Islet precursor cell (in vitro differentiated cells): ENCODE measurements around the gene CDKN2A.
A peak's percentile ranks its signal among the peaks of the same experiment; 100 is the strongest.

Experiments used
- DNase-seq: peaks from one replicate; pipeline ENCODE4 v3.0.0-alpha.2; 2018

The CDKN2A gene

DNA sequence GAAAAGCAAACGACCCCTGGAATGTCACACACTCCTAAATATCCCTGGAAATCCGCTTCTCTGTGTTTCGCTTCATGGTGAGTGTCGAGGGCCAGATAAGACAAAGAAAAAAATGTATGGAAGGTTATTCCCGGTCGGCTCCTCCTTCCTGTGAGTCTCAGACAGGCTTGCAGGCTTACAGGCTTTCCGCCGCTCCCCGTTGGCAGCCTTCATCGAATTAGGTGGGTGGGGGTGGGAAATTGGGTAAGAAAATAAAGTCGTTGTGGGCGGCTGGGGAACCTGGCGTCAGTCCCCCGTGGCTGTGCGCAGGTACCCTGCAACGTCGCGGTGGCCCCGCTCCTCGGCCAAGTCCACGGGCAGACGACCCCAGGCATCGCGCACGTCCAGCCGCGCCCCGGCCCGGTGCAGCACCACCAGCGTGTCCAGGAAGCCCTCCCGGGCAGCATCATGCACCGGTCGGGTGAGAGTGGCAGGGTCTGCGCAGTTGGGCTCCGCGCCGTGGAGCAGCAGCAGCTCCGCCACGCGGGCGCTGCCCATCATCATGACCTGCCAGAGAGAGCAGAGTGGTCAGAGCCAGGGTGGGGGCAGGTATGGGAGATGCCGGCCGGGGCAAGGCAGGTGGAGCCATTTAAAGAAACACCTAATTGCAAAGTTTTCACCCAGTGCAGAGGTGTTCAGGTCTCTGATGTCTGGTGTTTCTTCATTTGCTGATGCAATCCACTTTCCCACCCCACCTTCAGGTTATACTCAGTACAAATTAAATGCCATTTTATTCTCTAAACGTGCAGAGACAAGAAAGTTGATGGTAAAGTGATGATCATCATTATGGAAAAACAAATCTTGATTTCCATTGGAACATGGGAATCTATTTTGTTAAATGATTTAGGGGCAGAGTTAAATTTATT lies 11.8 kb upstream of the CDKN2A start:
- DNase-seq = peak; percentile 67

- peak; percentile 67 for DNase-seq
Measured at GRCh38 chr9:22005021-22005701, 11.0 kb upstream of the CDKN2A start.

DNA sequence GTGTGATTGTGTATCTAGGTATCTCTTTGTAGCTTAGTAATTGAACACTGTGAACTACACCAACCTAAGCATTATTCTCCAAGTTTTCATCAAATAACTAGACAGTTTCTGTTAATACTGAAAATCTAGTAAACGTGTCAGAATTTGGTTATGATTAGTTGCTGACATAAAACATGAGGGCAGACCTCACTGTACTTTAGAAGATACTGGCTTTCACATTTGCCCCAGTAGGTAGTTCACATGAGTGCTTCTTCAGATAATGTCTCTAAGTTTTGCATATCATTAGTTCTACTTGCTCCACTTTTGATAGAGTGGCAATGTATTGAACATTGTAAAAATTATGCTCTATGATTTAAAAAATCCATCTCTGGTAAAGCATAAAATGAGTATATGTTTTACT lies 7.8 kb upstream of the CDKN2A start:
- DNase-seq = no peak

DNA sequence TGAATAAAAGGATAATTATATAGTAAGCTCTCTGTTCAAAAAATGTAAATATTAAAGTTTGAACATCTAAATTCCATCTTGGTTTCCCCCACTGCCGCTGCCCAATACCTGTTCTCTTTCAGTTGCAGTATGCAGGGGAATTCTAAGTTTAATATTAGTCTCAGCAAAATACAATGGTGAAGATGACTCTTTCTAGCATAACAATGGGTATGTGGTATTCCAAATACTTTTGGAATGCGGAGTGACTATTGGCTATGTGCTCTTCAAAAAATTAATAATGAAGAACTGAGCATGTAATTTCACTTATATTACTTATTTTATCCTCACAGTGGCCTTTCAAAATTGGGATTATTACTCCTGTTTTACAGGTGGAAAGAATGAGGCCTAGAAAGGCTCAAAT lies 3.8 kb upstream of the CDKN2A start:
- no peak for DNase-seq

DNA sequence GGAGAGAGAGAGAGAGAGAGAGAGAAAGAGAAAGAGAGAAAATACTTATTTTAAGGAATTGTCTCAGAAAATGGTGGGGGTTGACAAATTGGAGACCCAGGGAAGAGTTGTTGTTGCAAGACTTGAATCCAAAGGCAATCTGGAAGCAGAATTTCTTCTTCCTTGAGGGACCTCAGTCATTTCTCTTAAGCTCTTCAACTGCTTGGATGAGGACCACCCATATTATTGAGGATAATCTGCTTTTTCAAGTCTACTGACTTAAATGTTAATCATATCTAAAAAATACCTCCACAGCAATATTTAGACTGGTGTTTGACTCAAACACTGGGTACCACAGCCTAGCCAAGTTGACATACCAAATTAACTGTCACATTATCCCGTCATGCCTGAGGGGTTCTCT lies 3.3 kb upstream of the CDKN2A start:
- no peak for DNase-seq

GRCh38 chr9:21996858-21997257 lies 2.7 kb upstream of the CDKN2A start:
- no peak for DNase-seq

DNA sequence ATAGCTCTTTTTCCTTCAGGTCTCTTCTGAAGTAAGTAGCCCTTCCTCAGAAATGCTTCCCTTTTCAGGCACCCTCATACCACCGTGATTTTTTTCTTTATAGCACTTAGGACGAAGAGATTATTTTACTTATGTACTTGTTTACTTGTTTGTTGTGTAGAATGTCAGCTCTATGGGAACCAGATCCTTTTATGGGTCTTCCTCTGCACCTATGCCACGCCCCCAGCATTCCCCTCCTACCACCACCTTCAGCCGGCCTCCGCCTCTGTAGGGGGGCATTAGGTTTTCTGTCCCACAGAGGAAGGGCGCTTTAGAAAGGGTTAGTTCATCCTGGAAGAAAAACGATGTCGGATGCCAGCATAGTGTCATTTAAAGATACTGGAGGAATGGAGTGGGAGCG lies 2.2 kb upstream of the CDKN2A start:
- DNase-seq = no peak

GRCh38 chr9:21995666-21996398 lies 1.6 kb upstream of the CDKN2A start:
- DNase-seq = peak; percentile 80

- DNase-seq = peak; percentile 85
Measured at GRCh38 chr9:21995006-21995665, 944 bp upstream of the CDKN2A start.

GRCh38 chr9:21994556-21995005 lies 389 bp upstream of the CDKN2A start, which contains the start of gene CDKN2B-AS1:
CDKN2B-AS1 (plus strand) TSS chr9:21994791.
- DNase-seq = peak; percentile 86

DNA sequence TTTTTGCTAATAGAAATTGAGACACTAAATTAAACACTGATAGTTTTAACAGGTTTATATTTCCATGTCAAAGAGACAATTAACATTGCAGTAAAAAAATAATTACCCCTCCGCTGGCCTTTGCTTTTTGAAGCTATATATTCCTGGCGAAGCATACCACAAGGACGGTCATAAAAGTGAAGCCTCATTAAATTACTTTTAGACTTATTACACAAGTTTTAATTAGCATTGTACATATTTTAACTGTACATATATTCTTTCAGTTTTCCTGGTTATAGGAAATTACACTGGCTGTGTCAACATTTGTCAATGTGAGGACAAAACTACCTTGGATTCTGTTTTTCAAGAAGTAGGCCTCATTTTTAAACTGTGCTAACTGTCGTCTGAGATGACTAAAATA lies 1.2 kb downstream of the CDKN2A start:
- no peak for DNase-seq

GRCh38 chr9:21991072-21991959 lies 2.9 kb downstream of the CDKN2A start:
- DNase-seq = no peak

- DNase-seq = no peak
Measured at GRCh38 chr9:21989440-21990189, 4.6 kb downstream of the CDKN2A start.

- no peak for DNase-seq
Measured at GRCh38 chr9:21988056-21988990, 5.9 kb downstream of the CDKN2A start.

GRCh38 chr9:21985964-21986667 lies 8.1 kb downstream of the CDKN2A start:
- no peak for DNase-seq

- DNase-seq = no peak
Measured at GRCh38 chr9:21984101-21984500, 10.1 kb downstream of the CDKN2A start.

DNA sequence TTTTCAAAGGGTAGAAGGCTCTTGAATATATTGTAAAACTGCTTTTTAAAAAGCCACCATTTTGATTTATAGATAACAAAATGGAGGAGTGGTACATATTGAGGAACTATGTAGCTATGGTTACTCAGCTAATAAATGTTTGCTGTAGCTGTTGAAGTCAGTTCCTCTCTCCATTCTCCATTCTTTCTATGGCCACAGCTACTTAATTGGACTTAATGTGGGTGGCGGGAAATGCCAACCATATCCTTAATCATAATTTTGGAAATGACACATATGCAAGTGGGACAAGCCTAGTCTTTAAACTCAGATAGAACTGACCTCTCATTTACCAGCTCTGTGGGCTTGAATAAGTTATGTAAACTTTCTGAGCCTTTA lies 10.6 kb downstream of the CDKN2A start:
- no peak for DNase-seq

DNA sequence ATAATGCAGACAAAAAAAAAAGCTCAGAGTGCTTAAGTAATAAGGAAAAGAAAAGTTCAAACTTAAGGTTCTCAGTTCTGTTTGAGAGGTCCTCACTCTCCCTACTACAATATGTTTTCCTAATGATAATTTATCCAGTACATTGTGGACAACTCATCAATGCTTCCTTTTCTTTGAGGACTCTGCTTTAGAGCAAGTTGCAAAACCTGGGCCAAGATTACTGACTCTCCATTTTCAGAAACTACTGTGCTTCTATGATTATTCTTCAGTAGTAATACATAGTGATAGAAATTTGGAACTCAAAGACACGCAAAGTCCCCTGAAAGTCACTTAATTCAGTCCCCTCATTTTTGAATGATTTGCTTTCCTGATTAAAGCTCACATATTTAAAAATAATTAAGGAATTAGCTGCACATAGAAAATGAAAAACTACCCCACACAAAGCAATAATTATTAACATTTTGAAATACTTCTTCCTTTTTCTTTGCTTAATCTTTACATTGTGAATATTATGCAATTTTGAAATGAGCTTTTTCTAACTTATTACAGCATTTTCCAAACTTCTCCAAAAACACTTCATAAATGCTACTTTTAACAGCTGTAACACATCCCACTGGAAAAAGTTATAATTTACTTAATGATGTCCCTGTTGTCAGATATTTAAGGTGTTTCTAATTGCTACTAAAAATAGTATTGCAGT lies 11.2 kb downstream of the CDKN2A start:
- no peak for DNase-seq

- DNase-seq = no peak
Measured at GRCh38 chr9:21982391-21982790, 11.8 kb downstream of the CDKN2A start.
